ENCODE results near the gene PAX9.

DNA sequence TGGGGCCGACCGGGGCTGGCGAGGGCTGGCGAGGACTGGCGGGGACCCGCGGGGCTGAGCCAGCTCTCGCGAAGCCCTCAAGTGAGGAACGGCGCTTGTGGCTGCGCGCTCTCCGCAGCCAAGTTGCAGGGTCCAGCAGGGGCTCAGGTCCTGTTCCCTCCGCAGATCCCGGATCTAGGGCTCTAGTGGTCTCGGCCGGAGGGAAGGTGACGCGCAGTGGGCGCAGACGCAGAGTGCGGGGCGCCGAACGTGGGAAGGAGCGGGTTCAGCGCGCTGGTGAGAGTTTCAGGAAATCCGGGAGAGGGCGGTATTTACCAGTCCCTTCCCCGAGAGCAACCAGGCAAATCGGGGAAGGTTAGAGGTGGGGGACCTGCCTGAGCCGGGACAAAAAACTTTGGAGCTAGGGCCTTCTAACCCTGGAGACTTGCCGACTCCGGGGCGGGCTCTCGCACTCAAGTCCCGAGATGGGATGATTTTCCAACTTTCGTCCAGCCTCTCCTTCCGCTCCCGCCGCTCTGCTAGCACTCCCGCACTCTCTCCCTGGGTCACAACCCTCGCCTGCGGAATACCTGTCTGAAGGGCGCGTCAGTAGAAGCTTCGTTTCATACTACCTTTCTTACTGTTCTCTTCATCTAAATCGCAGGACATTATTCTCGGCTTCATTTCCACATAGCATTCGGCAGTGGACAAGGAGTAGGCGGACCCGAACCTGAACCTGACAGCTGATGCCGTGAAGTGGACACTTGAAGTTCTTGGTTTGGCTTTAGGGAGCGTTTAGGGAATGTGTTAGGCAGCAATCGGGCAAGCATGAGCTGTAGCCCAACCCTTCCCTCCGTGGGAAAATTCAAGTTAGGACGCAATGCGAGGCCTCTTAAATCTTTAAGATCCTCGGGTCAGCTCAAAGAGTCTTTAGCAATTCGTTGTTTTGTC, 13.6 kb upstream of the PAX9 start:
- TF ChIP-seq, protein P1, sequence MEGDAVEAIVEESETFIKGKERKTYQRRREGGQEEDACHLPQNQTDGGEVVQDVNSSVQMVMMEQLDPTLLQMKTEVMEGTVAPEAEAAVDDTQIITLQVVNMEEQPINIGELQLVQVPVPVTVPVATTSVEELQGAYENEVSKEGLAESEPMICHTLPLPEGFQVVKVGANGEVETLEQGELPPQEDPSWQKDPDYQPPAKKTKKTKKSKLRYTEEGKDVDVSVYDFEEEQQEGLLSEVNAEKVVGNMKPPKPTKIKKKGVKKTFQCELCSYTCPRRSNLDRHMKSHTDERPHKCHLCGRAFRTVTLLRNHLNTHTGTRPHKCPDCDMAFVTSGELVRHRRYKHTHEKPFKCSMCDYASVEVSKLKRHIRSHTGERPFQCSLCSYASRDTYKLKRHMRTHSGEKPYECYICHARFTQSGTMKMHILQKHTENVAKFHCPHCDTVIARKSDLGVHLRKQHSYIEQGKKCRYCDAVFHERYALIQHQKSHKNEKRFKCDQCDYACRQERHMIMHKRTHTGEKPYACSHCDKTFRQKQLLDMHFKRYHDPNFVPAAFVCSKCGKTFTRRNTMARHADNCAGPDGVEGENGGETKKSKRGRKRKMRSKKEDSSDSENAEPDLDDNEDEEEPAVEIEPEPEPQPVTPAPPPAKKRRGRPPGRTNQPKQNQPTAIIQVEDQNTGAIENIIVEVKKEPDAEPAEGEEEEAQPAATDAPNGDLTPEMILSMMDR (IDR thresholded peaks at IDR 0.05), result peak; percentile 32 to 77 (median 67)
- no peak for TF ChIP-seq POLR2A (IDR thresholded peaks at IDR 0.05)
